Heart left ventricle (tissue), 16 donors: Measurements from ENCODE around the gene AKR1C1. TPM values are rescaled to one million over a fixed set of nuclear protein-coding genes. Genes with fewer than 3 reads are reported as not detected.
"Not testable (repeated sequence)": the region's sequence is repeated elsewhere in the genome, so short reads cannot be mapped to it uniquely, and the experiment has no call there.

Experiments used
- ATAC-seq, 4 donors: fragments of 200-7000 bp; cut with Tn5 transposase; one replicate each; pipeline ENCODE4 v1.9.1; 2020 to 2022; ENCODE audit warnings: moderate library complexity in 4 of 4, mild to moderate bottlenecking in 3 of 4, moderate number of reproducible peaks in 1 of 4
- DNase-seq, 5 donors: peaks; one replicate each; pipeline ENCODE4 v3.0.0-alpha.2; 2020
- H3K27ac ChIP-seq, 12 donors: fragments of 200-600 bp; sonication (generic) in 4 of 12; one replicate each; pipeline versions ENCODE4 v1.5.0 to v1.8.0; 2016 to 2022; ENCODE audit warnings: mild to moderate bottlenecking in 2 of 12
- H3K27me3 ChIP-seq, 9 donors: fragments of 200-600 bp; sonication (generic) in 2 of 9; one replicate each; pipeline versions ENCODE4 v1.5.1 to v1.8.0; 2016 to 2022; ENCODE audit warnings: mild to moderate bottlenecking in 3 of 9
- H3K36me3 ChIP-seq, 9 donors: fragments of 200-600 bp; sonication (generic) in 2 of 9; one replicate each; pipeline versions ENCODE4 v1.5.0 to v1.8.0; 2018 to 2022; ENCODE audit warnings: mild to moderate bottlenecking in 2 of 9
- H3K4me1 ChIP-seq, 12 donors: fragments of 200-600 bp; sonication (generic) in 4 of 12; one replicate each; pipeline versions ENCODE4 v1.5.0 to v1.8.0; 2016 to 2022; ENCODE audit warnings: mild to moderate bottlenecking in 3 of 12
- H3K4me3 ChIP-seq, 12 donors: fragments of 200-600 bp; sonication (generic) in 4 of 12; one replicate each; pipeline versions ENCODE4 v1.5.0 to v1.8.0; 2017 to 2022; ENCODE audit warnings: mild to moderate bottlenecking in 9 of 12, moderate library complexity in 4 of 12
- H3K9me3 ChIP-seq, 12 donors: fragments of 200-600 bp; sonication (generic) in 4 of 12; one replicate each; pipeline versions ENCODE4 v1.5.0 to v1.8.0; 2016 to 2022; ENCODE audit warnings: mild to moderate bottlenecking in 1 of 12
- CTCF ChIP-seq, 12 donors: fragments of 200-600 bp; sonication (generic) in 4 of 12; IDR thresholded peaks; one replicate each; pipeline versions ENCODE4 v1.5.0 to v1.8.0; 2018 to 2022; ENCODE audit warnings: antibody characterized with exemption in 12 of 12, mild to moderate bottlenecking in 5 of 12
- POLR2A ChIP-seq, 2 donors: fragments of 450-650 bp; IDR thresholded peaks; one replicate each; pipeline ENCODE4 v1.6.1; 2017; ENCODE audit warnings: antibody characterized with exemption in 2 of 2, mild to moderate bottlenecking in 2 of 2, moderate library complexity in 2 of 2
- WGBS, 4 donors: extraction: QIAGEN DNeasy Blood & Tissue Kit in 2 of 4; methylation state at CpG; one replicate each; pipeline versions ENCODE4 v1.1.5 to v1.1.7; 2013 to 2018; 5-methylcytosine and 5-hydroxymethylcytosine counted together
- intact Hi-C, 10 donors: fragments of 100-400 bp; cut with DNase I; formaldehyde crosslinking; loops; one replicate each; pipeline versions ENCODE4 v1.11.1 to v1.14.2; 2022
- polyA plus RNA-seq, 2 donors: library from polyadenylated mRNA; stranded (reverse); fragments of 200-250 nt; gene quantifications; one replicate each; pipeline ENCODE4 v1.2.3, GENCODE V29; 2013
- total RNA-seq, 9 donors: library from RNA; depleted of rRNA in 2 of 9; stranded (reverse); fragments of >200 nt in 2 of 9; fragmentation: NEBNext Ultra II Directional in 3 of 9; extraction: Animal tissue kit (Norgen Biotek cat#: 25700) in 3 of 9; gene quantifications; one replicate each; pipeline versions ENCODE4 v1.1.0 to v1.2.4, GENCODE V29; 2016 to 2023
- donor health status: ischemic (EF 13 %, LVEDD 7.1; RV severe dilation, severe dysfunction).
- donor health status: healthy with polysubstance abuse.
- donor health status: DM: no; HTN: yes; CAD: no.
- donor health status: DM: no; HTN: no; CAD: no.
- donor health status: ischemic (EF 25% LVEDD 6.9; RV normal size, moderate dysfunction).
- donor health status: ischemic (EF 25% LVEDD 5.7; RV mildly dilated, moderate dysfunction).
- donor health status: healthy.
- donor health status: DM: yes; HTN: yes; CAD: no.
- donor health status: ischemic (EF 35%, LVEDD 5.7; RV mildly dilated, moderate dysfunction).
- donor health status: nonischemic (EF 11% LVEDD 7.7; RV severe dilation, severe dysfunction).
- donor health status: DM: yes; HTN: yes; CAD: no.
- donor health status: PGD.
- donor health status: ischemic (EF 29% LVEDD 5.4; RV normal size, mild dysfunction).
- donor health status: nonischemic (EF 23%, LVEDD 6.1; RV moderate dilation, normal function).

Gene AKR1C1
- total and polyA plus RNA-seq, 11 donors = 9.3 to 81.1 (median 16.5) TPM

DNA sequence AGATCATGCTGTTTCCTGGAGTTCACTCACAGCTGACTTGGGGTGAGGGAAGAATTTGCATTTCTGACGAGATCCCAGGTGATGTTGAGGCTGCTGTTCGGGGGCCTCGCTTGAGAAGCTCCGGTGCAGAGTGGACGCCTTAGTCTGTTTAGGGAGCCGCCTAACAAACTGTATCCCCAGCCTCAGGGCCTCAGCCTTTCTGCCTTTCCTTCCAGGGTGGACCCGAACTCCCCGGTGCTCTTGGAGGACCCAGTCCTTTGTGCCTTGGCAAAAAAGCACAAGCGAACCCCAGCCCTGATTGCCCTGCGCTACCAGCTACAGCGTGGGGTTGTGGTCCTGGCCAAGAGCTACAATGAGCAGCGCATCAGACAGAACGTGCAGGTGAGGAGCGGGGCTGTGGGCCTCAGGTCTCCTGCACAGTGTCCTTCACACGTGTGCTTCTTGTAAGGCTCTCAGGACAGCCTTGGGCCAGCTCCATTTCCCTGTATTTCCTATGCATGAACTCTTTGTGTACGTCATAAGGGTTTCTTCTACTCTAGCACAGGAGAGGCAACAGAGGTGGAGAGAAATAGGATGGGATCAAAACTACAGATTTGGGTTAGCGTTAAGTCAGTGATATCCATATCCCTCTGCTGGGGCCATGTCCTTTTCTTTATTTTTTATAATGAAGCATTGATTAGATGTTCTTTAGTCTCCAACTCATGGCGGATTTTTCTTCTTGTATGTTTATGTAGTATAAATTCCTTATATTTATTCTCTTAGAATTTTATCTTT lies 9.3 kb downstream of the AKR1C1 start:
- WGBS, 4 donors = 95 to 100% (median 98%) methylated on average over 3 to 16 of the region's 18 CpGs
- intact Hi-C loops = not testable (repeated sequence)
- peaks cover 0 to 61% (median 13%) of the 10 kb centered on the region in 9 donors for H3K36me3 ChIP-seq

GRCh38 chr10:4973294-4973693 lies 10.1 kb downstream of the AKR1C1 start:
- H3K4me1 ChIP-seq, H3K9me3 ChIP-seq, H3K27me3 ChIP-seq, ATAC-seq, DNase-seq, intact Hi-C loops, H3K27ac ChIP-seq, H3K4me3 ChIP-seq: not testable (repeated sequence)
- H3K36me3 ChIP-seq = peaks cover 0 to 65% (median 13%) of the 10 kb centered on the region in 9 donors
- WGBS, 4 donors = 83 to 100% (median 99%) methylated on average over 1 of the region's 1 CpG

More for the DNA sequence above, 9.3 kb downstream of the AKR1C1 start:
- not testable (repeated sequence) for H3K9me3 ChIP-seq, H3K4me1 ChIP-seq, H3K4me3 ChIP-seq, H3K27me3 ChIP-seq, DNase-seq, ATAC-seq, H3K27ac ChIP-seq

DNA sequence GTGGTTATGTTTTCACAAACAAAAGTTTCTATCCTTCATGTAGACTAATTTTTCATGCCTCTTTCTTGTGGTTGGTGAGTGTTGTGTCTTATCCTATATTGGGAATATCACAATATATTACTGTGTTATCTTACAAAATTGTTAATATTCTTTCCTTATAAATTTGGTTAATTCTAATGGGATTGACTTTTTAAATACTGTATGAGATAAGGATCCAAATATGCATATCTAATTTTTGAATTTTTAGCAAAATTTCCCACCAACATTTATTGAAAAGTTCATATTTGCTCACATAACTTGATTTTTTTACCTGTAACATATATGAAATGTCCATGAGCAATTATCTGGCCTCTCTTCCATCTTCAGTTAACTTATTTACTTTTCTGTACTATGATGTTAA lies 11.2 kb downstream of the AKR1C1 start:
- DNase-seq, ATAC-seq, H3K27ac ChIP-seq, H3K4me3 ChIP-seq, H3K27me3 ChIP-seq, H3K9me3 ChIP-seq, intact Hi-C loops, H3K4me1 ChIP-seq: not testable (repeated sequence)
- H3K36me3 ChIP-seq = peaks cover 0 to 64% (median 3%) of the 10 kb centered on the region in 9 donors

GRCh38 chr10:4977025-4977424 lies 13.8 kb downstream of the AKR1C1 start:
- no peak overlapping the region for H3K4me3 ChIP-seq

DNA sequence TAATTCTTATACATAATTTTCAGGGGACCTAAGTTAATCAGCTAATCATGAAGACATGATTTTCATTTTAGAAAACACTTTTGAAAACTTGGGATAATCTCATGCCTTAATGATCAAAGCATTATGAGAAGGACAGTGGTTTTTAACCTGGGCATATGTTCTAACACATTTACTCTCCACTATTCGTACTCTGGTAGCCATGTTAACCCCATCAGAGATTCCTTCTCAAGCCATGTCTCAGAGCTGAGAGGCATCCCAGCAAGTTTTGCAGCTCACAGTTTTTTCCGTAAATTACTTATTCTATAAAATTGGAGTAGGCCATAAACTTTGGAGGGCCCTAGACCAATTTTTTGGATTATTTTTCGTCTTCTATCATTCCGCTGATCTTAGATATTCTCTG lies 15.7 kb downstream of the AKR1C1 start:
- H3K27me3 ChIP-seq = no peaks in the 10 kb centered on the region
- peaks cover 0 to 11% (median 0%) of the 10 kb centered on the region in 12 donors for H3K4me1 ChIP-seq
- TF ChIP-seq CTCF (IDR thresholded peaks at IDR 0.05) (no peak), POLR2A (IDR thresholded peaks at IDR 0.05) (no peak)
- no peaks in the 10 kb centered on the region for H3K9me3 ChIP-seq
- 96 to 97% (median 96%) methylated on average over 4 of the region's 4 CpGs for WGBS, 4 donors
- H3K4me3 ChIP-seq = no peak overlapping the region
- intact Hi-C loops = no loop called here
- ATAC-seq = no peak
- peaks cover 0 to 39% (median 0%) of the 10 kb centered on the region in 9 donors for H3K36me3 ChIP-seq
- H3K27ac ChIP-seq = no peak overlapping the region
- no peak for DNase-seq

More at GRCh38 chr10:4977025-4977424, 13.8 kb downstream of the AKR1C1 start:
- no peaks in the 10 kb centered on the region for H3K9me3 ChIP-seq
- ATAC-seq = no peak
- no peak overlapping the region for H3K27ac ChIP-seq
- intact Hi-C loops = no loop called here
- H3K4me1 ChIP-seq = peaks cover 0 to 10% (median 0%) of the 10 kb centered on the region in 12 donors
- TF ChIP-seq CTCF (IDR thresholded peaks at IDR 0.05) = no peak
- no peak for TF ChIP-seq POLR2A (IDR thresholded peaks at IDR 0.05)
- no peaks in the 10 kb centered on the region for H3K27me3 ChIP-seq
- DNase-seq = no peak
- peaks cover 0 to 50% (median 3%) of the 10 kb centered on the region in 9 donors for H3K36me3 ChIP-seq
